ENCODE results near the gene DOCK2.
"Not testable (repeated sequence)": the region's sequence is repeated elsewhere in the genome, so short reads cannot be mapped to it uniquely, and the experiment has no call there.

DOCK2 gene

DNA sequence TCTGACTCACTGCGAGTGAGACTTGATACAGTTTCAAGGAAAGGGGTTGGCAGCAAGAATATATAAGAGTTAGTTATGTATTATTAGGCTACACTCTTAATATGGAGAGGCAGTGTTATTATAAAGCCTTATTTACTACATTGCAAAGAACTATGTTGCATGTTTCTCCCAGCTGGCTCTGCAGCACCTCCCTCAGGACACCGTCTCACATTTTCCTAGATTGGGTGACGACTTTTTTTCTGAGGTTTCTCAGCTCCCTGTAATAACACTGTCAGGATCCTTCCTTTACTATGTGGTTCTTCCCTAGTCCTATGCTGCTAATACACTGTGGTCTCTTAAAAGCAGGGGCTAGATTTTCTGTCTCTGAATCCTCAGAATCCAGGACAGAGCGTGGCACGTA is 189.5 kb downstream of the DOCK2 start:
- Histone ChIP-seq H3K36me3 (no peaks in the 10 kb centered on the region), H3K27ac (no peak overlapping the region), H3K9me3 (no peaks in the 10 kb centered on the region), H3K4me1 (no peaks in the 10 kb centered on the region), H3K4me3 (no peak overlapping the region), H3K27me3 (no peaks in the 10 kb centered on the region)
- intact Hi-C loops (cut with DNase I; ENCODE audit: low total_unique reads) = no loop called here
- no peak for DNase-seq
- TF ChIP-seq, protein P1, sequence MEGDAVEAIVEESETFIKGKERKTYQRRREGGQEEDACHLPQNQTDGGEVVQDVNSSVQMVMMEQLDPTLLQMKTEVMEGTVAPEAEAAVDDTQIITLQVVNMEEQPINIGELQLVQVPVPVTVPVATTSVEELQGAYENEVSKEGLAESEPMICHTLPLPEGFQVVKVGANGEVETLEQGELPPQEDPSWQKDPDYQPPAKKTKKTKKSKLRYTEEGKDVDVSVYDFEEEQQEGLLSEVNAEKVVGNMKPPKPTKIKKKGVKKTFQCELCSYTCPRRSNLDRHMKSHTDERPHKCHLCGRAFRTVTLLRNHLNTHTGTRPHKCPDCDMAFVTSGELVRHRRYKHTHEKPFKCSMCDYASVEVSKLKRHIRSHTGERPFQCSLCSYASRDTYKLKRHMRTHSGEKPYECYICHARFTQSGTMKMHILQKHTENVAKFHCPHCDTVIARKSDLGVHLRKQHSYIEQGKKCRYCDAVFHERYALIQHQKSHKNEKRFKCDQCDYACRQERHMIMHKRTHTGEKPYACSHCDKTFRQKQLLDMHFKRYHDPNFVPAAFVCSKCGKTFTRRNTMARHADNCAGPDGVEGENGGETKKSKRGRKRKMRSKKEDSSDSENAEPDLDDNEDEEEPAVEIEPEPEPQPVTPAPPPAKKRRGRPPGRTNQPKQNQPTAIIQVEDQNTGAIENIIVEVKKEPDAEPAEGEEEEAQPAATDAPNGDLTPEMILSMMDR (IDR thresholded peaks at IDR 0.05) = no peak

- intact Hi-C loops (cut with DNase I; ENCODE audit: low total_unique reads) = no loop called here
- DNase-seq = no peak
- H3K4me3 ChIP-seq = no peak overlapping the region
- no peaks in the 10 kb centered on the region for H3K36me3 ChIP-seq
- no peaks in the 10 kb centered on the region for H3K4me1 ChIP-seq
- H3K27me3 ChIP-seq = no peaks in the 10 kb centered on the region
- H3K9me3 ChIP-seq = no peaks in the 10 kb centered on the region
- TF ChIP-seq, protein P1 (IDR thresholded peaks at IDR 0.05) = no peak
- H3K27ac ChIP-seq = no peak overlapping the region
Measured at GRCh38 chr5:169827769-169828168, 190.7 kb downstream of the DOCK2 start.

- Histone ChIP-seq H3K4me1 (no peaks in the 10 kb centered on the region), H3K36me3 (no peaks in the 10 kb centered on the region), H3K27me3 (no peaks in the 10 kb centered on the region), H3K4me3 (no peak overlapping the region), H3K27ac (no peak overlapping the region), H3K9me3 (no peaks in the 10 kb centered on the region)
- DNase-seq = no peak
- intact Hi-C loops (cut with DNase I; ENCODE audit: low total_unique reads) = no loop called here
- TF ChIP-seq, protein P1 (IDR thresholded peaks at IDR 0.05) = no peak
Measured at GRCh38 chr5:169828385-169828784, 191.3 kb downstream of the DOCK2 start.

GRCh38 chr5:169831331-169831730 is 194.3 kb downstream of the DOCK2 start:
- TF ChIP-seq, protein P1 (IDR thresholded peaks at IDR 0.05) = no peak
- no peaks in the 10 kb centered on the region for H3K9me3 ChIP-seq
- no peaks in the 10 kb centered on the region for H3K36me3 ChIP-seq
- no peak overlapping the region for H3K4me3 ChIP-seq
- intact Hi-C loops (cut with DNase I; ENCODE audit: low total_unique reads) = no loop called here
- DNase-seq = no peak
- H3K4me1 ChIP-seq = no peaks in the 10 kb centered on the region
- H3K27ac ChIP-seq = no peak overlapping the region
- no peaks in the 10 kb centered on the region for H3K27me3 ChIP-seq

DNA sequence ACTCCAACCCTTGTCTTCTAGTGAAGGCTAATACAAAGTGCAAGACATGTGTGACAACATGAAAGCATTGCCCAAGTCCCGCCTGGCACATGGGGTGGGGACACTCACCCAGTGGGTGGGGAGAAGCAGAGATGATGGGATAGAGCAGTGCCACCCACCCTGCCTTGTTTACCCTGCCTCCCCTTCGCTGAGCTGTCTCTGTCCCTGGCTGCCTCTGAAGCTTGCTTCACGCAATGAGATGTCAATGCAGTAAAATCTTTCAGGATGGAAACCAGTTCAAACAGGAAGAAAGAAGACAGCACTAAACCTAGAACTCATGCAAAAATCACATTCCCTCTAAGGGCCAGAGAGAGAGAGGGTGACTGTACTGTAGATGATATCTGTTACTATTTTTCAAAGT is 195.2 kb downstream of the DOCK2 start:
- no peak for DNase-seq
- intact Hi-C loops (cut with DNase I; ENCODE audit: low total_unique reads) = no loop called here
- no peaks in the 10 kb centered on the region for H3K4me1 ChIP-seq
- H3K27ac ChIP-seq = no peak overlapping the region
- no peak overlapping the region for H3K4me3 ChIP-seq
- no peaks in the 10 kb centered on the region for H3K36me3 ChIP-seq
- TF ChIP-seq, protein P1 (IDR thresholded peaks at IDR 0.05) = no peak
- H3K9me3 ChIP-seq = no peaks in the 10 kb centered on the region
- no peaks in the 10 kb centered on the region for H3K27me3 ChIP-seq

DNA sequence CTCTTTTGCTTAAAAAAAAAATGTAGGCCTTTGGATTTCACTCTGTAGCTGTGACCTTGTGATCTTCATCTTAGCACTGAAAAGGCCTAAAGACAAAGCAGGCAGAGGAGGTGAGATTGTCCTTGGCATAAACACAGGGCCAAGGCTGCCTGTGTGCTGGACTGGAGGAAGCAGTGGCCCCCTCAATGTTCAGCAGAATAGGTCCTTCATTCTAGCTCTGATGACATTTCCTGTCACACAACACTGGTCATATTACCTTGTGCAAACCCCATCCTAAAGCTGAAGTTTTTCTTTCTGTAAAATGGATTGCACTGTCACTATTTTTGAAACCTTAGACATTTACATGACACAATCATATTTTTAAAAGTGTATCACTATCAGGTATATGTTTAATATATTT is 195.8 kb downstream of the DOCK2 start:
- H3K27me3 ChIP-seq = no peaks in the 10 kb centered on the region
- H3K9me3 ChIP-seq = no peaks in the 10 kb centered on the region
- TF ChIP-seq, protein P1 (IDR thresholded peaks at IDR 0.05) = no peak
- no peak overlapping the region for H3K27ac ChIP-seq
- intact Hi-C loops (cut with DNase I; ENCODE audit: low total_unique reads) = no loop called here
- H3K36me3 ChIP-seq = no peaks in the 10 kb centered on the region
- H3K4me1 ChIP-seq = no peaks in the 10 kb centered on the region
- H3K4me3 ChIP-seq = no peak overlapping the region
- DNase-seq = no peak

GRCh38 chr5:169833681-169834292 is 196.7 kb downstream of the DOCK2 start:
- H3K27me3 ChIP-seq; intact Hi-C loops (cut with DNase I; ENCODE audit: low total_unique reads); H3K4me1 ChIP-seq; DNase-seq; H3K9me3 ChIP-seq; H3K27ac ChIP-seq; H3K36me3 ChIP-seq; H3K4me3 ChIP-seq: not testable (repeated sequence)

DNA sequence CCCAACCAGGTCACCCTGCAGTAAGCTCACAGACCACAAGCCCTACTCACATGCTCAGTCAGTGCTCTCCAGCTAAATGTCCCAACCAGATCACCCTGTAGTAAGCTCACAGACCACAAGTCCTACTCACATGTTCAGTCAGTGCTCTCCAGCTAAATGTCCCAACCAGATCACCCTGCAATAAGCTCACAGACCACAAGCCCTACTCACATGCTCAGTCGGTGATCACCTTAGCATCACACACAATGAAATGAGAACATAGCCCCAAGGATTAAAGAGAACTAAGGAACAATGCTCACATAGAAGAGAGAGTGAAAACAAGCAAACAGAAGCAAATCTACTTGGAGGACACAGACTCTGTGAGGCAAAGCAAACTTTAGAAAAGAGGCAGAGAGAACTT is 197.5 kb downstream of the DOCK2 start:
- H3K4me3 ChIP-seq; H3K27ac ChIP-seq; DNase-seq; H3K4me1 ChIP-seq; H3K36me3 ChIP-seq; H3K9me3 ChIP-seq; H3K27me3 ChIP-seq; intact Hi-C loops (cut with DNase I; ENCODE audit: low total_unique reads): not testable (repeated sequence)

Measured in tibial artery (tissue), 4 donors.